Fibroblast of mammary gland (primary cell): Measurements from ENCODE around the gene GUCY1A2.
A peak's percentile ranks its signal among the peaks of the same experiment; 100 is the strongest.
"Not testable (repeated sequence)": the region's sequence is repeated elsewhere in the genome, so short reads cannot be mapped to it uniquely, and the experiment has no call there.

Experiments used
- DNase-seq: peaks from one replicate; pipeline ENCODE4 v3.0.0-alpha.2; 2010; ENCODE audit warnings: low read depth
- H3K4me3 ChIP-seq: 2 replicates; pipeline ENCODE4 v1.5.1; 2011; ENCODE audit warnings: low read depth, mild to moderate bottlenecking, low read length, moderate library complexity; ENCODE audit not compliant: control insufficient read depth
- CTCF ChIP-seq: conservative IDR thresholded peaks from 2 replicates; pipeline ENCODE4 v1.5.1; 2011; ENCODE audit warnings: low read depth, low read length, inconsistent platforms; ENCODE audit not compliant: control insufficient read depth, insufficient read depth

Gene GUCY1A2

DNA sequence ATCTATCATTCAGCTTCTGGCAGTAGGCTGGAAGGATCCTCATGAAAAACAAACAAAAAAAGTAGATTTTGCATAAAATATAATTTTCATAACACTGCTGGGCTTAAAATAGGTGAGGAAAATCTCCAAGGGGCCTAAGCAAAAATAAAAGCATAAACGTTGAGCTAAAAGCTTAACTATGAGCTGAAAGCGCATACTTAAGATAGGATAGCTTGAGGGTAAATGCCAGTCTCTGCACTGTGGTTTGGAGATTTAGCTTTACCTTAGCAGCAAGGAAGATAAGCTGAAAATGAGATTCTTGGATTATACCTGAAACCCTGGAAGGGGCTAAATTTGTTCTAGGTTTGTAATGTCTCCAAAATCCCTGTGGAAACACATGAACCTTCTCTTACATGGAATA, 183.7 kb downstream of the GUCY1A2 start:
- no peak for DNase-seq
- H3K4me3 ChIP-seq = no peak overlapping the region
- TF ChIP-seq CTCF = no peak

GRCh38 chr11:106828976-106829375, 189.3 kb downstream of the GUCY1A2 start:
- no peak for DNase-seq
- no peak for TF ChIP-seq CTCF
- no peak overlapping the region for H3K4me3 ChIP-seq

- H3K4me3 ChIP-seq = no peak overlapping the region
- peak; percentile 0 for DNase-seq
- TF ChIP-seq CTCF = no peak
Observed at GRCh38 chr11:106828576-106828975, 189.7 kb downstream of the GUCY1A2 start.

DNA sequence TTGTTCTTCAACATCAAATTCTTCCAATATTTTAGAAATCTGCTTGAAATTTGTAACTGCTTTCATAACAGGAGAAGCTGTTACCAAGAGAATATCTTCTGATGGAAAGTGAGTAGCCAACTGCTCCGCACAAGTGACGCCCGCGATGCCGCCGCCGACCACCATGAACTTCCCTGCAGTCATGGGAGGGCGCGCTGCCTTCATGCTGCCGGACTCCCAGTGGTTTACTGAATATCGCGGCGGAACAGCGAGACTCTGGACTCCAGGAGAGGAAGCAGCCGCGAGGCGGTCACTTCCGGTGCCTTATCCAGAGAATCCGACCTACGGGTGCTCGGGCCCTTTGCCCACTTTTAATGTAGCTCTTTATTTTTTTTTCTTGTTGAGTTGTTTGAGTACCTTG, 190.6 kb downstream of the GUCY1A2 start:
- H3K4me3 ChIP-seq = no peak overlapping the region
- no peak for TF ChIP-seq CTCF
- no peak for DNase-seq

DNA sequence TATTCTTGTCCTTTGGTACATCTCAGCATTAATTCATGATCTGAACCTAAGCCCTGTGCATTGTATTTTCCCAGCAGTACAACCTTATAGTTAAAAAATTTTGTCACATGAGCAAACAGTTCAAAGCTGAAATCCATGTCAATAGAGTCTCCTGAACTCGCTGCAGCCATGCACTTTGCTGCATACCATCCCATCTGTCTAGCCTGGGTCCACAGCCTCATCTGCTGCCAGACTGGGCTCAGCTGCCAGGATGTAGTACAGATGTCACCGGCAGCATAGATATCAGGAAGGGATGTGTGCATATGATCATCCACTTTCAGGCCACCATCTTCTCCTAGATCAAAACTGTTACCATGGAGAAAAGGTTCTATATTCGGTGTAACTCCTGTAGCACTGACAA, 191.7 kb downstream of the GUCY1A2 start:
- not testable (repeated sequence) for DNase-seq

DNA sequence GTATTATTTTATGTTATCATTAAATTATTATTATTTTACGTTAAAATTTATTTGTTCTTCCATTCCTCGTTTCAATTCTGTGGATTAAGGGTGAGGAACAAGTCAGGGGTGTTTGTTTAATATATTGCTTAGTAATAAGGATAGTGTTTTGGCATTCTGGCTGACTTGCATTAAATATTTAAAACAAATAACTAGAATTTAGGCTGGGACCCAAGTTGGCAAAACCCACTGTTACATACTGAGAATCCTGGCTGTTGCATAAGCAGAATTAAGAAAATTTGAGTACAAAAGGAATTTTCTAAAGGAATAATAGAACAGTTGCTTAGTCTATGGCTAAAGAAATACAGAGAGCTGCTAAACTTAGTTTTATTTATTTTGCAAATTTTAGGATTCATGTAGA, 196.4 kb downstream of the GUCY1A2 start:
- H3K4me3 ChIP-seq = no peak overlapping the region
- TF ChIP-seq CTCF = no peak
- no peak for DNase-seq

More for the DNA sequence above, 191.7 kb downstream of the GUCY1A2 start:
- not testable (repeated sequence) for H3K4me3 ChIP-seq

- no peak for DNase-seq
- no peak for TF ChIP-seq CTCF
- H3K4me3 ChIP-seq = no peak overlapping the region
Observed at GRCh38 chr11:106821291-106821690, 197.0 kb downstream of the GUCY1A2 start.
